Astrocyte (in vitro differentiated cells and primary cell): ENCODE data around the gene CPT2. TPM values are rescaled to one million over a fixed set of nuclear protein-coding genes. Genes with fewer than 3 reads are reported as not detected.

Experiments
- DNase-seq: peaks from one replicate; pipeline ENCODE4 v3.0.0-alpha.2; 2010; ENCODE audit warnings: low read depth
- FAIRE-seq: peaks from 2 replicates; lab custom pipeline; 2011; peaks lifted over from hg19 to GRCh38; lab: Jason Lieb, UNC
- H2AFZ ChIP-seq: 2 replicates; pipeline ENCODE4 v1.6.0; 2012; ENCODE audit warnings: low read depth, low read length, inconsistent platforms
- H3K27ac ChIP-seq: 2 replicates; pipeline ENCODE4 v1.5.1; 2011; ENCODE audit warnings: low read depth, low read length, inconsistent platforms
- H3K27me3 ChIP-seq: 2 replicates; pipeline ENCODE4 v1.6.0; 2011; ENCODE audit warnings: low read length, inconsistent platforms; ENCODE audit not compliant: insufficient read depth
- H3K36me3 ChIP-seq: 2 replicates; pipeline ENCODE4 v1.5.1; 2011; ENCODE audit warnings: low read length, inconsistent platforms; ENCODE audit not compliant: insufficient read depth
- H3K4me1 ChIP-seq: 2 replicates; pipeline ENCODE4 v1.5.1; 2011; ENCODE audit warnings: low read length, inconsistent platforms; ENCODE audit not compliant: insufficient read depth
- H3K4me2 ChIP-seq: 2 replicates; pipeline ENCODE4 v1.6.0; 2012; ENCODE audit warnings: low read length, inconsistent platforms
- H3K4me3 ChIP-seq: 2 replicates; pipeline ENCODE4 v1.5.1; 2011; ENCODE audit warnings: low read depth, mild to moderate bottlenecking, low read length, inconsistent platforms; ENCODE audit not compliant: insufficient read depth
- H3K79me2 ChIP-seq: 2 replicates; pipeline ENCODE4 v1.6.0; 2012; ENCODE audit warnings: mild to moderate bottlenecking, low read length, inconsistent platforms; ENCODE audit not compliant: insufficient read depth
- H3K9ac ChIP-seq: 2 replicates; pipeline ENCODE4 v1.6.0; 2012; ENCODE audit warnings: mild to moderate bottlenecking, low read length, inconsistent platforms
- H3K9me3 ChIP-seq: 2 replicates; pipeline ENCODE4 v1.5.1; 2012; ENCODE audit warnings: low read depth, mild to moderate bottlenecking, low read length, inconsistent platforms; ENCODE audit not compliant: insufficient read depth
- H4K20me1 ChIP-seq: 2 replicates; pipeline ENCODE4 v1.6.0; 2012; ENCODE audit warnings: low read length, inconsistent platforms; ENCODE audit not compliant: insufficient read depth
- H3K27ac Mint-ChIP-seq: one replicate; pipeline ENCODE4 v1.8.0; 2021; ENCODE audit warnings: mild to moderate bottlenecking, mixed read lengths; ENCODE audit not compliant: unreplicated experiment
- H3K27me3 Mint-ChIP-seq: one replicate; pipeline ENCODE4 v1.8.0; 2021; ENCODE audit warnings: low read depth, mixed read lengths; ENCODE audit not compliant: unreplicated experiment
- H3K36me3 Mint-ChIP-seq: one replicate; pipeline ENCODE4 v1.8.0; 2021; ENCODE audit warnings: low read depth, mixed read lengths; ENCODE audit not compliant: unreplicated experiment
- H3K4me1 Mint-ChIP-seq: one replicate; pipeline ENCODE4 v1.8.0; 2021; ENCODE audit warnings: low read depth, mixed read lengths; ENCODE audit not compliant: unreplicated experiment
- H3K4me3 Mint-ChIP-seq: one replicate; pipeline ENCODE4 v1.8.0; 2021; ENCODE audit warnings: mild to moderate bottlenecking, moderate library complexity, mixed read lengths; ENCODE audit not compliant: unreplicated experiment
- H3K9me3 Mint-ChIP-seq: one replicate; pipeline ENCODE4 v1.8.0; 2021; ENCODE audit warnings: mild to moderate bottlenecking, mixed read lengths; ENCODE audit not compliant: unreplicated experiment
- EZH2 ChIP-seq: IDR thresholded peaks from 2 replicates; pipeline ENCODE4 v1.6.1; 2012; ENCODE audit warnings: mild to moderate bottlenecking, low read length, inconsistent platforms; ENCODE audit not compliant: insufficient read depth
- total RNA-seq: library from RNA; stranded (reverse); gene quantifications from 2 replicates; pipeline ENCODE4 v1.2.1, GENCODE V29; 2021
- TF ChIP-seq, protein P1 (sequence below): IDR thresholded peaks from 2 replicates; pipeline ENCODE4 v1.5.1; 2011; ENCODE audit warnings: low read depth, mild to moderate bottlenecking, inconsistent platforms, low read length, moderate library complexity; ENCODE audit not compliant: insufficient read depth

Gene CPT2
- total RNA-seq, 1 donor from 2014 or later: 10.4 TPM

DNA sequence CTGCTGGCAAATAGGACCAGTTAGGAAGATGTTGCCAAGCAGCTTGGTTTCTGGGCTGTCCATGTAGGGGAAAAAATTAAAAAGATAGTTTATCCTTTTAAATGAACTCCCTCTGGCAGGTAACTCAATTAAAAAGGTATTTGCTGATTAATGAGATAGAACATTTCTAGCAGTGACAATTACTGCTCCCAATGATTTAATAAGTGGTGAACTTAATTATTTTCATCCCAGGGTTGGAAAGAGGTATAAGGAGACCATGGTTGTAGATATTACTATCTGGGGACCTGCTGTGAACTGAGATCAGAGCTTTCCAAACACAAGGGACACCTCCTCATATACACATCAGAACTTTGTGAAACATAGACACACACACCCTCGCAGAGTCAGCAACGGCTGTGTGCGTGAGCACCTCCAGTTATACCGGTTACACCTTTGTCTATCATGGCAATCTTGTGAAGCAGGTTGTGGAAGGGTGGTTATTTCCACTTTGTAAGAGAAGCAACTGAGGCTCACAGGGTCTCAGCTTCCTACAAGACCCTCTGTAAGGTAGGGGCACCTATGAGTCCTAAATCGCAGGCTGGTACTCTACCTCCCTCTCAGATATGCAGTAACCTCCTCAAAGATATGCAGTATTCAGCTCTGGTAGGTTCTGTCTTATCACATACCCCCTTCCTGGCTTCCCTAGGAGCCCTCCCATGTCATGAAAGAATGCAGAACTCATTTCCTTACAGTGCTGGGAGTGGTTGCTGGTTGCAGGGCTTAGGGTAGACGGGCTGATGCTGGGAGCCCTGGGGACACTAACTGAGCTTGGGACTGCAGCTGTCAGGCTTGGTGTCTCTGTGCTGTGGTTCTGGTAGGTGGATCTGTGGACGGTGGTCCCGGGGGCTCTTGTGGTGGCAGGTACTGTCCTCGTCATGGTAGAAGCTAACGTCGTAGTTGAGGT is 60.2 kb downstream of the CPT2 start:
- no peak overlapping the region for H3K27ac Mint-ChIP-seq
- H3K9me3 Mint-ChIP-seq: no peaks in the 10 kb centered on the region
- H3K79me2 ChIP-seq: no peaks in the 10 kb centered on the region
- H3K36me3 ChIP-seq: peaks cover 23% of the 10 kb centered on the region
- no peak overlapping the region for H3K9ac ChIP-seq
- H3K4me3 ChIP-seq: no peak overlapping the region
- DNase-seq: no peak
- H3K4me1 Mint-ChIP-seq: peaks cover 9% of the 10 kb centered on the region
- H3K27me3 ChIP-seq: no peaks in the 10 kb centered on the region
- TF ChIP-seq, protein P1, sequence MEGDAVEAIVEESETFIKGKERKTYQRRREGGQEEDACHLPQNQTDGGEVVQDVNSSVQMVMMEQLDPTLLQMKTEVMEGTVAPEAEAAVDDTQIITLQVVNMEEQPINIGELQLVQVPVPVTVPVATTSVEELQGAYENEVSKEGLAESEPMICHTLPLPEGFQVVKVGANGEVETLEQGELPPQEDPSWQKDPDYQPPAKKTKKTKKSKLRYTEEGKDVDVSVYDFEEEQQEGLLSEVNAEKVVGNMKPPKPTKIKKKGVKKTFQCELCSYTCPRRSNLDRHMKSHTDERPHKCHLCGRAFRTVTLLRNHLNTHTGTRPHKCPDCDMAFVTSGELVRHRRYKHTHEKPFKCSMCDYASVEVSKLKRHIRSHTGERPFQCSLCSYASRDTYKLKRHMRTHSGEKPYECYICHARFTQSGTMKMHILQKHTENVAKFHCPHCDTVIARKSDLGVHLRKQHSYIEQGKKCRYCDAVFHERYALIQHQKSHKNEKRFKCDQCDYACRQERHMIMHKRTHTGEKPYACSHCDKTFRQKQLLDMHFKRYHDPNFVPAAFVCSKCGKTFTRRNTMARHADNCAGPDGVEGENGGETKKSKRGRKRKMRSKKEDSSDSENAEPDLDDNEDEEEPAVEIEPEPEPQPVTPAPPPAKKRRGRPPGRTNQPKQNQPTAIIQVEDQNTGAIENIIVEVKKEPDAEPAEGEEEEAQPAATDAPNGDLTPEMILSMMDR: no peak
- TF ChIP-seq EZH2: no peak
- H3K4me2 ChIP-seq: no peak overlapping the region
- no peaks in the 10 kb centered on the region for H4K20me1 ChIP-seq
- no peak overlapping the region for H3K27ac ChIP-seq
- no peak overlapping the region for H3K4me3 Mint-ChIP-seq
- no peak overlapping the region for H2AFZ ChIP-seq
- no peaks in the 10 kb centered on the region for H3K27me3 Mint-ChIP-seq
- H3K9me3 ChIP-seq: no peaks in the 10 kb centered on the region
- FAIRE-seq: no peak
- H3K36me3 Mint-ChIP-seq: peaks cover 6% of the 10 kb centered on the region
- no peaks in the 10 kb centered on the region for H3K4me1 ChIP-seq

DNA sequence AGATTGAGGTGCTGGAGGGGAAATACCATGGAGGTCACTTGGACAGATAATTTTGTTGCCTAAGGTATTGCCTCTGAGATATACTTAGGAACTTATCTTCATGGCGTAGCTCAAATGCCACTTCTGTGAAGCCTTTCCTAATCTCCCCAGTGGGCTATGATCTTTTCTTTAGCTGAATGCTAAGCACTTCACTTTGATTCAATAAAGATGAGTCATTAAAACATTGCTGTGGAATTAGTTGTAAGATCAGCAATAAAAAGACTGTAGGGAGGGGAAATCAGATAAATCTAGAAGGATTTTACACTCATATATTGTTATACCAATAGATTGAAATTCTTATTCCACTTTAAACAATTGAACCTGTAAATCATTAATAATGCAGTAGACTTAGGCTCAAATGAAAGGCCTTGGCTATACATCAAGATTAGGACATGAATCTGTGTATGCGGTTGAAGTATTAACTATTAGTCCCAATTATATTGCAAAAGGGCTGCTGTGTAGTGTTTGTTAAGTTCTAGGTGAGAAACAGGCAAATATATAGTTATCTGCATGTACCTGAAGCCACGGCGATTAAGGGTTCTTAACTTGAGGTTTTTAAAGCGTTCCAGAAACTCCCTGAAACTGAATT is 60.9 kb downstream of the CPT2 start:
- Histone ChIP-seq H3K4me2 (no peak overlapping the region), H3K36me3 (peaks cover 31% of the 10 kb centered on the region), H3K27me3 (no peaks in the 10 kb centered on the region), H3K4me1 (no peaks in the 10 kb centered on the region), H3K9me3 (no peaks in the 10 kb centered on the region), H2AFZ (no peak overlapping the region), H3K27ac (no peak overlapping the region), H3K79me2 (no peaks in the 10 kb centered on the region), H3K9ac (no peak overlapping the region), H3K4me3 (no peak overlapping the region), H4K20me1 (no peaks in the 10 kb centered on the region)
- DNase-seq: no peak
- no peak for TF ChIP-seq EZH2
- TF ChIP-seq, protein P1: no peak
- Mint-ChIP-seq H3K27ac (no peak overlapping the region), H3K4me3 (no peak overlapping the region), H3K27me3 (no peaks in the 10 kb centered on the region), H3K4me1 (peaks cover 9% of the 10 kb centered on the region), H3K9me3 (no peaks in the 10 kb centered on the region), H3K36me3 (peaks cover 6% of the 10 kb centered on the region)
- no peak for FAIRE-seq
